H1 (cell line): ENCODE measurements around the gene SLC13A2. TPM values are rescaled to one million over a fixed set of nuclear protein-coding genes. Genes with fewer than 3 reads are reported as not detected.

Experiments used
- CTCF ChIA-PET: fragments of 300-600 bp; sonication (Branson Sonifier 250); formaldehyde crosslinking; loops from one replicate; lab custom pipeline; 2021; ENCODE audit not compliant: partially characterized antibody; lab: Charles Lee
- POLR2A ChIA-PET: fragments of 300-600 bp; sonication (Branson Sonifier 250); formaldehyde crosslinking; loops from one replicate; lab custom pipeline; 2021; ENCODE audit warnings: inconsistent platforms; ENCODE audit not compliant: partially characterized antibody; lab: Charles Lee
- DNase-seq, 2 experiments: peaks; one replicate each; pipeline versions ENCODE4 v3.0.0 to v3.0.0-alpha.2; 2010 to 2022; ENCODE audit warnings: low spot score in 2 of 2, low read depth in 1 of 2, mixed read lengths in 1 of 2
- FAIRE-seq: peaks from 2 replicates; lab custom pipeline; 2011; peaks lifted over from hg19 to GRCh38; lab: Jason Lieb, UNC
- H2AFZ ChIP-seq: 2 replicates; pipeline ENCODE4 v1.8.1; 2012; ENCODE audit warnings: low read length, inconsistent platforms
- H2AK5ac ChIP-seq: 2 replicates; pipeline ENCODE4 v1.6.1; 2013; ENCODE audit warnings: low read depth, low read length
- H2BK120ac ChIP-seq: replicated peaks from 2 replicates; pipeline ENCODE3; 2013; ENCODE audit warnings: low read depth, low read length, inconsistent platforms
- H2BK12ac ChIP-seq: 2 replicates; pipeline ENCODE4 v1.6.1; 2013; ENCODE audit warnings: low read depth, low read length
- H2BK15ac ChIP-seq: 2 replicates; pipeline ENCODE4 v1.6.1; 2013; ENCODE audit warnings: low read length
- H2BK20ac ChIP-seq: 2 replicates; pipeline ENCODE4 v1.6.1; 2013; ENCODE audit warnings: low read length
- H2BK5ac ChIP-seq: 2 replicates; pipeline ENCODE4 v1.6.1; 2013; ENCODE audit warnings: low read depth, low read length
- H3K14ac ChIP-seq: 2 replicates; pipeline ENCODE4 v1.6.1; 2013; ENCODE audit warnings: inconsistent platforms; ENCODE audit not compliant: insufficient read length
- H3K18ac ChIP-seq: 2 replicates; pipeline ENCODE4 v1.6.1; 2013; ENCODE audit warnings: low read length; ENCODE audit errors: extremely low read depth
- H3K23ac ChIP-seq: 2 replicates; pipeline ENCODE4 v1.6.1; 2013; ENCODE audit warnings: inconsistent platforms; ENCODE audit not compliant: insufficient read length
- H3K23me2 ChIP-seq: 2 replicates; pipeline ENCODE4 v1.6.1; 2013; ENCODE audit warnings: low read depth, low read length
- H3K27ac ChIP-seq: 2 replicates; pipeline ENCODE4 v1.6.1; 2011; ENCODE audit warnings: low read depth, low read length, inconsistent platforms
- H3K27me3 ChIP-seq, 4 experiments: replicated peaks in 1 of 4; 1 replicate in 1 of 4; 2 replicates in 3 of 4; pipeline versions ENCODE4 v1.6.1 to v1.8.1; 2011 to 2013; ENCODE audit warnings: low read length in 3 of 4, mild to moderate bottlenecking in 3 of 4, inconsistent platforms in 2 of 4, mixed read lengths in 2 of 4, moderate library complexity in 1 of 4; ENCODE audit not compliant: control insufficient read depth in 3 of 4, insufficient read depth in 3 of 4; ENCODE audit errors: extremely low read depth in 1 of 4
- H3K36me3 ChIP-seq, 4 experiments: 2 replicates each; pipeline versions ENCODE4 v1.6.1 to v1.8.1; 2011 to 2013; ENCODE audit warnings: mild to moderate bottlenecking in 4 of 4, low read length in 3 of 4, moderate library complexity in 2 of 4, control low read depth in 1 of 4, inconsistent platforms in 1 of 4; ENCODE audit not compliant: insufficient read depth in 4 of 4, control insufficient read depth in 2 of 4
- H3K4ac ChIP-seq: replicated peaks from 2 replicates; pipeline ENCODE3; 2013; ENCODE audit warnings: low read length, low read depth, mixed read lengths, inconsistent platforms; ENCODE audit not compliant: insufficient read length
- H3K4me1 ChIP-seq, 4 experiments: replicated peaks in 1 of 4; 1 replicate in 1 of 4; 2 replicates in 3 of 4; pipeline versions ENCODE4 v1.6.1 to v1.8.1; 2011 to 2013; ENCODE audit warnings: low read length in 3 of 4, inconsistent platforms in 2 of 4, mixed read lengths in 1 of 4; ENCODE audit not compliant: insufficient read depth in 4 of 4, control insufficient read depth in 3 of 4
- H3K4me2 ChIP-seq, 2 experiments: 2 replicates each; pipeline versions ENCODE4 v1.6.1 to v1.8.1; 2011 to 2013; ENCODE audit warnings: low read depth in 2 of 2, low read length in 2 of 2, control low read depth in 1 of 2, inconsistent platforms in 1 of 2, mild to moderate bottlenecking in 1 of 2; ENCODE audit not compliant: insufficient read depth in 1 of 2
- H3K4me3 ChIP-seq, 4 experiments: fragments of 200-600, 300-600 bp in 1 of 4; sonication (generic), shearing (Covaris generic), sonication (Bioruptor Twin) in 1 of 4; 2 replicates each; pipeline versions ENCODE4 v1.5.1 to v1.8.1; 2011 to 2016; ENCODE audit warnings: low read length in 4 of 4, low read depth in 3 of 4, control low read depth in 2 of 4, inconsistent platforms in 2 of 4, mild to moderate bottlenecking in 2 of 4, mixed read lengths in 1 of 4, moderate library complexity in 1 of 4; ENCODE audit not compliant: insufficient read depth in 2 of 4; ENCODE audit errors: extremely low read depth in 1 of 4
- H3K56ac ChIP-seq: replicated peaks from 2 replicates; pipeline ENCODE3; 2013; ENCODE audit warnings: low read depth, mild to moderate bottlenecking, mixed read lengths, low read length, inconsistent platforms; ENCODE audit not compliant: insufficient read length
- H3K79me1 ChIP-seq: 2 replicates; pipeline ENCODE4 v1.6.1; 2013; ENCODE audit warnings: low read depth, low read length, control low read depth
- H3K79me2 ChIP-seq, 2 experiments: 2 replicates each; pipeline versions ENCODE4 v1.6.1 to v1.8.1; 2012 to 2013; ENCODE audit warnings: low read length in 2 of 2, mild to moderate bottlenecking in 2 of 2, inconsistent platforms in 1 of 2; ENCODE audit not compliant: insufficient read depth in 2 of 2, control insufficient read depth in 1 of 2
- H3K9ac ChIP-seq, 4 experiments: replicated peaks in 1 of 4; 1 replicate in 1 of 4; 2 replicates in 3 of 4; pipeline versions ENCODE4 v1.6.1 to v1.8.1; 2011 to 2013; ENCODE audit warnings: low read depth in 3 of 4, low read length in 3 of 4, control low read depth in 2 of 4, mild to moderate bottlenecking in 2 of 4, moderate library complexity in 2 of 4, inconsistent platforms in 1 of 4; ENCODE audit errors: extremely low read depth in 1 of 4
- H3K9me3 ChIP-seq, 2 experiments: 2 replicates each; pipeline versions ENCODE4 v1.6.1 to v1.8.1; 2012 to 2013; ENCODE audit warnings: mild to moderate bottlenecking in 2 of 2, moderate library complexity in 2 of 2, control low read depth in 1 of 2, inconsistent platforms in 1 of 2, low read depth in 1 of 2, low read length in 1 of 2, mixed read lengths in 1 of 2; ENCODE audit not compliant: insufficient read depth in 2 of 2
- H4K20me1 ChIP-seq, 2 experiments: replicated peaks in 1 of 2; 2 replicates each; pipeline versions ENCODE3 to v1.8.1; 2011 to 2013; ENCODE audit warnings: inconsistent platforms in 2 of 2, low read length in 2 of 2, mild to moderate bottlenecking in 1 of 2; ENCODE audit not compliant: insufficient read depth in 2 of 2, control insufficient read depth in 1 of 2
- H4K5ac ChIP-seq: 2 replicates; pipeline ENCODE4 v1.6.1; 2013; ENCODE audit warnings: low read length, low read depth, mixed read lengths, inconsistent platforms; ENCODE audit not compliant: insufficient read length
- H4K8ac ChIP-seq: 2 replicates; pipeline ENCODE4 v1.8.0; 2013; ENCODE audit warnings: mild to moderate bottlenecking, moderate library complexity, low read length, inconsistent platforms; ENCODE audit not compliant: insufficient read depth; ENCODE audit errors: extremely low read depth
- H4K91ac ChIP-seq: replicated peaks from 2 replicates; pipeline ENCODE3; 2013; ENCODE audit warnings: low read length, mixed read lengths, inconsistent platforms; ENCODE audit not compliant: insufficient read length
- HDAC6 ChIP-seq: IDR thresholded peaks from one replicate; pipeline ENCODE4 v1.7.1; 2012; ENCODE audit warnings: low read depth, mild to moderate bottlenecking, inconsistent platforms, low read length, moderate library complexity
- NANOG ChIP-seq: IDR thresholded peaks from 2 replicates; pipeline ENCODE4 v1.6.1; 2011; ENCODE audit warnings: low read length, low read depth, mild to moderate bottlenecking, inconsistent platforms; ENCODE audit not compliant: insufficient read depth, poor library complexity, severe bottlenecking
- WGBS, 2 experiments: shearing (Covaris generic) in 1 of 2; methylation state at CpG; one replicate each; pipeline versions ENCODE4 v1.1.6 to v1.1.7; 2013 to 2015; ENCODE audit warnings: low lambda C conversion rate in 2 of 2, mixed read lengths in 2 of 2, inconsistent platforms in 1 of 2, low coverage in 1 of 2, missing lambda C conversion rate in 1 of 2; ENCODE audit not compliant: insufficient replicate concordance in 2 of 2, insufficient coverage in 1 of 2, insufficient read length in 1 of 2; ENCODE audit errors: extremely low coverage in 1 of 2, missing lambda C conversion rate in 1 of 2; 5-methylcytosine and 5-hydroxymethylcytosine counted together
- polyA plus RNA-seq, 7 experiments: library from polyadenylated mRNA; depleted of rRNA in 3 of 7; stranded (reverse) in 5 of 7; unstranded in 2 of 7; fragments of >200 nt in 5 of 7; fragments of 200-250 nt in 2 of 7; gene quantifications; 1 replicate in 5 of 7; 2 replicates in 1 of 7; 4 replicates in 1 of 7; pipeline versions ENCODE4 v1.2.1 to v1.2.3, GENCODE V29; 2011 to 2013; ENCODE audit warnings: missing spikeins in 2 of 7, mixed read lengths in 2 of 7
- total RNA-seq: library from RNA; stranded (reverse); fragmentation: NEBNext Ultra II Directional; extraction: Animal tissue kit (Norgen Biotek cat#: 25700); gene quantifications from 2 replicates; pipeline ENCODE4 v1.2.1, GENCODE V29; 2021

The SLC13A2 gene
- total and polyA plus RNA-seq, 2 of the 8 experiments (the other 6 are each of a cell fraction or from before 2014, with no cell fraction given) = not detected

- Histone ChIP-seq H3K79me1 (no peaks in the 10 kb centered on the region), H3K14ac (no peak overlapping the region), H2BK20ac (no peak overlapping the region), H3K4me1 (no peaks in the 10 kb centered on the region), H3K9me3 (no peaks in the 10 kb centered on the region), H3K56ac (no peak overlapping the region), H2AK5ac (no peak overlapping the region), H4K5ac (no peak overlapping the region), H3K23ac (no peak overlapping the region), H2BK12ac (no peak overlapping the region), H2AFZ (no peak overlapping the region), H3K27me3 (no peaks in the 10 kb centered on the region), H4K91ac (no peak overlapping the region), H3K9ac (no peak overlapping the region), H4K20me1 (no peaks in the 10 kb centered on the region), H2BK5ac (no peak overlapping the region), H3K36me3 (no peaks in the 10 kb centered on the region), H3K27ac (no peak overlapping the region), H3K4ac (no peak overlapping the region), H3K23me2 (no peaks in the 10 kb centered on the region), H3K4me2 (no peak overlapping the region), H3K18ac (no peak overlapping the region), H2BK120ac (no peak overlapping the region), H3K4me3 (no peak overlapping the region), H3K79me2 (no peaks in the 10 kb centered on the region), H4K8ac (no peak overlapping the region), H2BK15ac (no peak overlapping the region)
- ChIA-PET CTCF (no interaction called here), POLR2A (no interaction called here)
- DNase-seq (no peak), FAIRE-seq (no peak)
- WGBS, 2 experiments = 86% methylated on average over 1 of the region's 1 CpG; no CpG with 5 or more reads in 1 of the 2 experiments
- TF ChIP-seq NANOG (no peak), HDAC6 (no peak)
These were observed 42.1 kb downstream of the SLC13A2 start for GRCh38 chr17:28515518-28515917.
